ENCODE results near the gene PHACTR3. TPM values are rescaled to one million over a fixed set of nuclear protein-coding genes. Genes with fewer than 3 reads are reported as not detected.

The PHACTR3 gene
- total RNA-seq, 1 experiment from 2014 or later, result 0.10 TPM

- POLR2A ChIA-PET, result no interaction called here
- DNase-seq (ENCODE audit: low read depth, low spot score), result no peak
- H3K27me3 ChIP-seq (ENCODE audit: control insufficient read depth, insufficient read depth, low read length), result peaks cover 25% of the 10 kb centered on the region
- no TSS peak for BruUV-seq (replicated peaks)
- CTCF ChIA-PET, result no interaction called here
- no peak for ATAC-seq
- H3K36me3 ChIP-seq (ENCODE audit: control insufficient read depth, insufficient read depth, low read length), result no peaks in the 10 kb centered on the region
- no peaks in the 10 kb centered on the region for H3K4me1 ChIP-seq (ENCODE audit: control insufficient read depth, insufficient read depth, low read length)
- H3K27ac ChIP-seq (ENCODE audit: low read length), result no peak overlapping the region
- H3K4me3 ChIP-seq (ENCODE audit: low read depth in 2 of 2, low read length in 2 of 2), result no peak overlapping the region
- no peaks in the 10 kb centered on the region for H3K9me3 ChIP-seq (ENCODE audit: control insufficient read depth, insufficient read depth, low read depth, low read length)
- intact Hi-C loops (cut with micrococcal nuclease; ENCODE audit: unreplicated experiment) (no loop called here), in situ Hi-C loops (cut with HindIII; ENCODE audit: low pct_unique_long_range_greater_than_20kb, low sequenced_read_pairs) (no loop called here)
- TF ChIP-seq CTCF (IDR thresholded peaks at IDR 0.05), result no peak
Observed at GRCh38 chr20:59690976-59691375, 86.6 kb downstream of the PHACTR3 start.

GRCh38 chr20:59692139-59692538, 87.8 kb downstream of the PHACTR3 start:
- Histone ChIP-seq H3K4me3 (ENCODE audit: low read depth in 2 of 2, low read length in 2 of 2) (no peak overlapping the region), H3K27ac (ENCODE audit: low read length) (no peak overlapping the region), H3K9me3 (ENCODE audit: control insufficient read depth, insufficient read depth, low read depth, low read length) (no peaks in the 10 kb centered on the region), H3K36me3 (ENCODE audit: control insufficient read depth, insufficient read depth, low read length) (no peaks in the 10 kb centered on the region), H3K4me1 (ENCODE audit: control insufficient read depth, insufficient read depth, low read length) (no peaks in the 10 kb centered on the region), H3K27me3 (ENCODE audit: control insufficient read depth, insufficient read depth, low read length) (peaks cover 25% of the 10 kb centered on the region)
- no peak for TF ChIP-seq CTCF (IDR thresholded peaks at IDR 0.05)
- no peak for TF ChIP-seq REST (IDR thresholded peaks at IDR 0.05; ENCODE audit: insufficient read depth in 1 of 2, low read depth in 2 of 2, low read length in 1 of 2)
- no peak for TF ChIP-seq SIN3A (IDR thresholded peaks at IDR 0.05; ENCODE audit: borderline replicate concordance, insufficient read depth, low read depth, low read length)
- TF ChIP-seq POLR2AphosphoS5 (IDR thresholded peaks at IDR 0.05; ENCODE audit: low read depth, low read length), result no peak
- TF ChIP-seq TCF7L2 (IDR thresholded peaks at IDR 0.05; ENCODE audit: low read depth, low read length), result no peak
- no TSS peak for BruUV-seq (replicated peaks)
- no peak for ATAC-seq
- in situ Hi-C loops (cut with HindIII; ENCODE audit: low pct_unique_long_range_greater_than_20kb, low sequenced_read_pairs) (no loop called here), intact Hi-C loops (cut with micrococcal nuclease; ENCODE audit: unreplicated experiment) (no loop called here)
- no peak for DNase-seq (ENCODE audit: low read depth, low spot score)
- ChIA-PET CTCF (no interaction called here), POLR2A (no interaction called here)

GRCh38 chr20:59693587-59693986, 89.2 kb downstream of the PHACTR3 start:
- ChIA-PET CTCF (interaction anchor here (0.7 kb wide), 1 partner anchor 96 kb away, joined by 3 read pairs; no protein-coding TSS in a partner anchor), POLR2A (no interaction called here)
- no TSS peak for BruUV-seq (replicated peaks)
- no peaks in the 10 kb centered on the region for H3K36me3 ChIP-seq (ENCODE audit: control insufficient read depth, insufficient read depth, low read length)
- no peaks in the 10 kb centered on the region for H3K4me1 ChIP-seq (ENCODE audit: control insufficient read depth, insufficient read depth, low read length)
- no peak overlapping the region for H3K4me3 ChIP-seq (ENCODE audit: low read depth in 2 of 2, low read length in 2 of 2)
- H3K27ac ChIP-seq (ENCODE audit: low read length), result no peak overlapping the region
- in situ Hi-C loops (cut with HindIII; ENCODE audit: low pct_unique_long_range_greater_than_20kb, low sequenced_read_pairs), result no loop called here
- intact Hi-C loops (cut with micrococcal nuclease; ENCODE audit: unreplicated experiment), result no loop called here
- TF ChIP-seq SIN3A (IDR thresholded peaks at IDR 0.05; ENCODE audit: borderline replicate concordance, insufficient read depth, low read depth, low read length) (no peak), TCF7L2 (IDR thresholded peaks at IDR 0.05; ENCODE audit: low read depth, low read length) (no peak), POLR2AphosphoS5 (IDR thresholded peaks at IDR 0.05; ENCODE audit: low read depth, low read length) (no peak), CTCF (IDR thresholded peaks at IDR 0.05) (no peak), REST (IDR thresholded peaks at IDR 0.05; ENCODE audit: insufficient read depth in 1 of 2, low read depth in 2 of 2, low read length in 1 of 2) (no peak)
- H3K9me3 ChIP-seq (ENCODE audit: control insufficient read depth, insufficient read depth, low read depth, low read length), result no peaks in the 10 kb centered on the region
- H3K27me3 ChIP-seq (ENCODE audit: control insufficient read depth, insufficient read depth, low read length), result peaks cover 15% of the 10 kb centered on the region
- DNase-seq (ENCODE audit: low read depth, low spot score) (no peak), ATAC-seq (no peak)
